Endothelial cell of umbilical vein (primary cell): Measurements from ENCODE around the gene PDHB. TPM values are rescaled to one million over a fixed set of nuclear protein-coding genes. Genes with fewer than 3 reads are reported as not detected.
"Not testable (repeated sequence)": the region's sequence is repeated elsewhere in the genome, so short reads cannot be mapped to it uniquely, and the experiment has no call there.

Experiments
- BruUV-seq: library from RNA; stranded (reverse); fragments of 400-500 nt; replicated peaks from 2 replicates; lab custom pipeline; 2021; lab: Mats Ljungman, UMichigan
- CTCF ChIA-PET: fragments of 300-600, 350-600 bp; sonication (Branson Sonifier 250); formaldehyde crosslinking; loops from one replicate; lab custom pipeline; 2021; ENCODE audit warnings: antibody characterized with exemption, inconsistent platforms; lab: Charles Lee
- POLR2A ChIA-PET: fragments of 300-600, 350-600 bp; sonication (Branson Sonifier 250); formaldehyde crosslinking; loops from one replicate; lab custom pipeline; 2021; ENCODE audit warnings: antibody characterized with exemption, inconsistent platforms; lab: Charles Lee
- DNase-seq: peaks from one replicate; pipeline ENCODE4 v3.0.0-alpha.2; 2011; ENCODE audit warnings: low read depth, low spot score
- FAIRE-seq: peaks from 2 replicates; lab custom pipeline; 2011; peaks lifted over from hg19 to GRCh38; lab: Jason Lieb, UNC
- H2AFZ ChIP-seq: 2 replicates; pipeline ENCODE4 v1.6.0; 2012; ENCODE audit warnings: low read depth, low read length, control low read depth, inconsistent platforms
- H3K27ac ChIP-seq: 2 replicates; pipeline ENCODE4 v1.5.1; 2011; ENCODE audit warnings: low read depth, mild to moderate bottlenecking, control low read depth, low read length, moderate library complexity; ENCODE audit not compliant: insufficient read depth
- H3K27me3 ChIP-seq, 2 experiments: 2 replicates each; pipeline versions ENCODE4 v1.6.0 to v1.6.1; 2011; ENCODE audit warnings: low read length in 2 of 2, mixed read lengths in 1 of 2; ENCODE audit not compliant: control insufficient read depth in 2 of 2, insufficient read depth in 2 of 2
- H3K36me3 ChIP-seq, 2 experiments: 2 replicates in 1 of 2; 3 replicates in 1 of 2; pipeline ENCODE4 v1.5.1; 2011; ENCODE audit warnings: low read length in 2 of 2, mild to moderate bottlenecking in 1 of 2, moderate library complexity in 1 of 2; ENCODE audit not compliant: control insufficient read depth in 2 of 2, insufficient read depth in 2 of 2; ENCODE audit errors: extremely low read depth in 1 of 2
- H3K4me1 ChIP-seq: 3 replicates; pipeline ENCODE4 v1.5.1; 2011; ENCODE audit warnings: mild to moderate bottlenecking, low read length; ENCODE audit not compliant: control insufficient read depth, insufficient read depth; ENCODE audit errors: extremely low read depth
- H3K4me2 ChIP-seq: 2 replicates; pipeline ENCODE4 v1.6.1; 2011; ENCODE audit warnings: low read length, control low read depth, mixed read lengths; ENCODE audit not compliant: insufficient read depth
- H3K4me3 ChIP-seq, 3 experiments: fragments of 200-600 bp in 1 of 3; sonication (generic), shearing (Covaris generic) in 1 of 3; replicated peaks in 1 of 3; 2 replicates each; pipeline ENCODE4 v1.5.1; 2011 to 2016; ENCODE audit warnings: control low read depth in 3 of 3, low read length in 3 of 3, mild to moderate bottlenecking in 2 of 3, inconsistent platforms in 1 of 3, low read depth in 1 of 3, moderate library complexity in 1 of 3; ENCODE audit not compliant: insufficient read depth in 1 of 3
- H3K79me2 ChIP-seq: 2 replicates; pipeline ENCODE4 v1.6.0; 2012; ENCODE audit warnings: low read length, inconsistent platforms; ENCODE audit not compliant: control insufficient read depth, insufficient read depth
- H3K9ac ChIP-seq: replicated peaks from 2 replicates; pipeline ENCODE3; 2011; ENCODE audit warnings: low read length, control low read depth; ENCODE audit not compliant: insufficient read depth; ENCODE audit errors: extremely low read depth
- H3K9me1 ChIP-seq: replicated peaks from 3 replicates; pipeline ENCODE4 v1.6.0; 2011; ENCODE audit warnings: mild to moderate bottlenecking, low read length; ENCODE audit not compliant: control insufficient read depth, insufficient read depth; ENCODE audit errors: extremely low read depth
- H3K9me3 ChIP-seq: replicated peaks from 2 replicates; pipeline ENCODE4 v1.5.1; 2012; ENCODE audit warnings: low read length, inconsistent platforms; ENCODE audit not compliant: control insufficient read depth, insufficient read depth
- H4K20me1 ChIP-seq: replicated peaks from 2 replicates; pipeline ENCODE3; 2011; ENCODE audit warnings: mild to moderate bottlenecking, low read length; ENCODE audit not compliant: control insufficient read depth, insufficient read depth; ENCODE audit errors: extremely low read depth
- CTCF ChIP-seq, 2 donors: IDR thresholded peaks; 1 replicate in 1 of 2; 2 replicates in 1 of 2; pipeline ENCODE4 v1.5.1; 2011; ENCODE audit warnings: low read length in 2 of 2, mild to moderate bottlenecking in 2 of 2, moderate library complexity in 2 of 2, control low read depth in 1 of 2, inconsistent platforms in 1 of 2, low read depth in 1 of 2; ENCODE audit not compliant: insufficient read depth in 1 of 2; ENCODE audit errors: extremely low read depth in 1 of 2
- EZH2 ChIP-seq: IDR thresholded peaks from 2 replicates; pipeline ENCODE4 v1.6.1; 2012; ENCODE audit warnings: borderline replicate concordance, low read depth, mild to moderate bottlenecking, moderate library complexity, low read length, inconsistent platforms; ENCODE audit not compliant: severe bottlenecking
- FOS ChIP-seq: IDR thresholded peaks from 2 replicates; pipeline ENCODE4 v1.6.1; 2011; ENCODE audit warnings: mild to moderate bottlenecking, low read length, moderate library complexity, borderline replicate concordance; ENCODE audit not compliant: insufficient read depth
- GATA2 ChIP-seq: IDR thresholded peaks from 2 replicates; pipeline ENCODE4 v1.7.0; 2011; ENCODE audit warnings: low read depth, mild to moderate bottlenecking, moderate library complexity, mixed read lengths, low read length; ENCODE audit not compliant: insufficient read length, insufficient read depth
- JUN ChIP-seq: IDR thresholded peaks from 2 replicates; pipeline ENCODE4 v1.6.1; 2011; ENCODE audit warnings: borderline replicate concordance, low read depth; ENCODE audit not compliant: insufficient read length, insufficient read depth
- MAX ChIP-seq: IDR thresholded peaks from 2 replicates; pipeline ENCODE4 v1.6.1; 2011; ENCODE audit not compliant: insufficient read depth, insufficient read length
- MYC ChIP-seq: IDR thresholded peaks from one replicate; pipeline ENCODE4 v1.6.1; 2011; ENCODE audit warnings: mild to moderate bottlenecking, low read depth, low read length
- POLR2A ChIP-seq: IDR thresholded peaks from 2 replicates; pipeline ENCODE4 v1.6.1; 2012; ENCODE audit warnings: low read depth, mild to moderate bottlenecking, control low read depth, low read length
- POLR2AphosphoS5 ChIP-seq: IDR thresholded peaks from 2 replicates; pipeline ENCODE4 v1.6.1; 2012; ENCODE audit warnings: low read depth, mild to moderate bottlenecking, control low read depth, low read length, moderate library complexity; ENCODE audit not compliant: insufficient read depth
- dilution Hi-C: fragments of 300-500 bp; cut with MboI; formaldehyde crosslinking; loops from one replicate; pipeline ENCODE4 v1.15.0; 2019; ENCODE audit warnings: low sequenced_read_pairs; ENCODE audit not compliant: extremely low pct_ligation_motif_present
- intact Hi-C: fragments of 100-400 bp; cut with micrococcal nuclease; formaldehyde crosslinking; loops from one replicate; pipeline ENCODE4 v1.10.0; 2022
- polyA plus RNA-seq, 4 experiments: library from polyadenylated mRNA; depleted of rRNA in 3 of 4; stranded (reverse) in 3 of 4; unstranded in 1 of 4; fragments of >200 nt; gene quantifications; 2 replicates each; pipeline versions ENCODE4 v1.2.1 to v1.2.3, GENCODE V29; 2011 to 2012; ENCODE audit warnings: missing spikeins in 1 of 4
- total RNA-seq: library from RNA; stranded (reverse); gene quantifications from 2 replicates; pipeline ENCODE4 v1.2.3, GENCODE V29; 2021

Gene PDHB
- total and polyA plus RNA-seq, 2 donors (not counting 3 experiments of a cell fraction or from before 2014, with no cell fraction given), result 50.8 to 60.8 TPM

GRCh38 chr3:58437276-58437675 is 3.6 kb upstream of the PDHB start:
- H3K9me3 ChIP-seq, H3K4me3 ChIP-seq, H3K79me2 ChIP-seq, H3K4me1 ChIP-seq, H3K36me3 ChIP-seq, H3K9me1 ChIP-seq, H3K27ac ChIP-seq, dilution Hi-C loops, intact Hi-C loops, H4K20me1 ChIP-seq, FAIRE-seq, H3K9ac ChIP-seq, BruUV-seq, H3K4me2 ChIP-seq, DNase-seq, H2AFZ ChIP-seq, POLR2A ChIA-PET: not testable (repeated sequence)
- H3K27me3 ChIP-seq, result peaks cover 3 to 10% of the 10 kb centered on the region in 2 experiments
- CTCF ChIA-PET, result interaction anchor here (1.2 kb wide), 1 partner anchor 249 kb away, joined by 3 read pairs; no protein-coding TSS in a partner anchor

- TF ChIP-seq EZH2 (no peak), FOS (no peak), MYC (no peak), POLR2AphosphoS5 (no peak), POLR2A (no peak), GATA2 (no peak), CTCF (IDR thresholded peaks at IDR 0.05; ENCODE audit: extremely low read depth in 1 of 2, insufficient read depth in 1 of 2, low read depth in 1 of 2, low read length in 2 of 2) (no peak), MAX (no peak), JUN (no peak)
- no peaks in the 10 kb centered on the region for H3K9me1 ChIP-seq
- POLR2A ChIA-PET, result no interaction called here
- dilution Hi-C loops (no loop called here), intact Hi-C loops (loop anchor here (5.0 kb wide), 1 partner anchor 103 kb away; the partner anchor contains the start of gene PXK)
- no peak overlapping the region for H3K27ac ChIP-seq
- H3K4me1 ChIP-seq, result peaks cover 5% of the 10 kb centered on the region
- peaks cover 3% of the 10 kb centered on the region in 2 experiments for H3K36me3 ChIP-seq
- no TSS peak for BruUV-seq
- no peak overlapping the region for H2AFZ ChIP-seq
- H3K4me2 ChIP-seq, result no peak overlapping the region
- no peak overlapping the region for H3K9ac ChIP-seq
- H4K20me1 ChIP-seq, result no peaks in the 10 kb centered on the region
- FAIRE-seq, result no peak
- DNase-seq, result no peak
- peaks cover 13% of the 10 kb centered on the region for H3K79me2 ChIP-seq
- H3K9me3 ChIP-seq, result no peaks in the 10 kb centered on the region
- CTCF ChIA-PET, result interaction anchor here (1.0 to 2.2 kb wide), 3 partner anchors 29 to 129 kb away, joined by 3 to 6 read pairs (median 5); partner anchors contain the start of genes HTD2, KCTD6 and RPP14
- H3K4me3 ChIP-seq, result no peak overlapping the region
- H3K27me3 ChIP-seq, result peaks cover 3 to 5% of the 10 kb centered on the region in 2 experiments
These were observed 1.4 kb upstream of the PDHB start for GRCh38 chr3:58434990-58435389.
